SK-N-SH treated with all-trans-retinoic acid at 6 μM for 48 hours (cell line): ENCODE measurements around the gene KRT15.

Experiments used
- ATAC-seq: fragments of 200-7000 bp; cut with Tn5 transposase; 3 replicates; pipeline ENCODE4 v1.9.1; 2020; ENCODE audit warnings: mild to moderate bottlenecking, moderate library complexity
- ARNTL ChIP-seq: fragments of 450-650 bp; formaldehyde crosslinking; IDR thresholded peaks from 2 replicates; pipeline ENCODE4 v1.5.0; 2020; ENCODE audit warnings: low read depth, mild to moderate bottlenecking, moderate library complexity, borderline replicate concordance
- CREB5 ChIP-seq: fragments of 250-450 bp; sonication (Bioruptor Pico); IDR thresholded peaks from 2 replicates; pipeline ENCODE4 v1.5.1; 2020; ENCODE audit warnings: low read depth, mild to moderate bottlenecking, moderate library complexity
- CSDC2 ChIP-seq: fragments of 250-450 bp; sonication (Bioruptor Pico); IDR thresholded peaks from 2 replicates; pipeline ENCODE4 v1.5.0; 2020; ENCODE audit warnings: mild to moderate bottlenecking, moderate library complexity
- ESRRG ChIP-seq: fragments of 250-450 bp; sonication (Bioruptor Pico); IDR thresholded peaks from 2 replicates; pipeline ENCODE4 v1.6.1; 2021; ENCODE audit warnings: mild to moderate bottlenecking
- GLIS3 ChIP-seq: fragments of 250-450 bp; sonication (Bioruptor Pico); IDR thresholded peaks from 2 replicates; pipeline ENCODE4 v1.5.0; 2020; ENCODE audit warnings: mild to moderate bottlenecking, moderate library complexity
- ISL1 ChIP-seq: fragments of 250-450 bp; sonication (Bioruptor Pico); IDR thresholded peaks from 2 replicates; pipeline ENCODE4 v2.1.2; 2022; ENCODE audit warnings: mild to moderate bottlenecking, moderate library complexity
- OSR1 ChIP-seq: fragments of 250-450 bp; sonication (Bioruptor Pico); IDR thresholded peaks from 2 replicates; pipeline ENCODE4 v1.8.0; 2022; ENCODE audit warnings: moderate library complexity, mild to moderate bottlenecking, inconsistent platforms
- PATZ1 ChIP-seq: fragments of 250-450 bp; sonication (Bioruptor Pico); IDR thresholded peaks from 2 replicates; pipeline ENCODE4 v1.8.0; 2020; ENCODE audit warnings: mild to moderate bottlenecking, moderate library complexity, borderline replicate concordance
- PPARA ChIP-seq: fragments of 250-450 bp; sonication (Bioruptor Pico); IDR thresholded peaks from 2 replicates; pipeline ENCODE4 v1.5.0; 2020; ENCODE audit warnings: mild to moderate bottlenecking, borderline replicate concordance
- RARB ChIP-seq: fragments of 250-450 bp; sonication (Bioruptor Pico); IDR thresholded peaks from 2 replicates; pipeline ENCODE4 v1.8.0; 2021; ENCODE audit warnings: mild to moderate bottlenecking, moderate library complexity
- TCF4 ChIP-seq: fragments of 250-450 bp; sonication (Bioruptor Pico); IDR thresholded peaks from 2 replicates; pipeline ENCODE4 v1.8.0; 2021; ENCODE audit warnings: mild to moderate bottlenecking, moderate library complexity, borderline replicate concordance
- TOX ChIP-seq: fragments of 250-450 bp; sonication (Bioruptor Pico); IDR thresholded peaks from 2 replicates; pipeline ENCODE4 v1.8.0; 2021; ENCODE audit warnings: mild to moderate bottlenecking, moderate library complexity, borderline replicate concordance
- ZC3H10 ChIP-seq: fragments of 250-450 bp; sonication (Bioruptor Pico); IDR thresholded peaks from 2 replicates; pipeline ENCODE4 v1.5.1; 2021; ENCODE audit warnings: mild to moderate bottlenecking, moderate library complexity
- ZFP30 ChIP-seq: fragments of 450-650 bp; formaldehyde crosslinking; IDR thresholded peaks from 2 replicates; pipeline ENCODE4 v1.5.0; 2022; ENCODE audit warnings: mild to moderate bottlenecking, moderate library complexity
- ZNF565 ChIP-seq: fragments of 450-650 bp; formaldehyde crosslinking; conservative IDR thresholded peaks from 2 replicates; pipeline ENCODE4 v1.5.0; 2020; ENCODE audit warnings: low read depth, mild to moderate bottlenecking, moderate library complexity
- ZNF70 ChIP-seq: fragments of 450-650 bp; formaldehyde crosslinking; IDR thresholded peaks from 2 replicates; pipeline ENCODE4 v1.5.0; 2020; ENCODE audit warnings: mild to moderate bottlenecking, moderate library complexity
- ZNF8 ChIP-seq: fragments of 450-650 bp; formaldehyde crosslinking; IDR thresholded peaks from 2 replicates; pipeline ENCODE4 v1.5.0; 2020; ENCODE audit warnings: mild to moderate bottlenecking, moderate library complexity
- TF ChIP-seq, protein P1 (sequence below): fragments of 250-450 bp; sonication (Bioruptor Pico); IDR thresholded peaks from 2 replicates; pipeline ENCODE4 v1.5.1; 2021; ENCODE audit warnings: mild to moderate bottlenecking, moderate library complexity
- TF ChIP-seq, protein P2 (sequence below): fragments of 250-450 bp; sonication (Bioruptor Pico); IDR thresholded peaks from 2 replicates; pipeline ENCODE4 v1.5.0; 2020; ENCODE audit warnings: mild to moderate bottlenecking, moderate library complexity
- TF ChIP-seq, protein P3 (sequence below): fragments of 250-450 bp; sonication (Bioruptor Pico); IDR thresholded peaks from 2 replicates; pipeline ENCODE4 v1.8.0; 2021; ENCODE audit warnings: low read depth, mild to moderate bottlenecking, moderate library complexity, borderline replicate concordance

The KRT15 gene

DNA sequence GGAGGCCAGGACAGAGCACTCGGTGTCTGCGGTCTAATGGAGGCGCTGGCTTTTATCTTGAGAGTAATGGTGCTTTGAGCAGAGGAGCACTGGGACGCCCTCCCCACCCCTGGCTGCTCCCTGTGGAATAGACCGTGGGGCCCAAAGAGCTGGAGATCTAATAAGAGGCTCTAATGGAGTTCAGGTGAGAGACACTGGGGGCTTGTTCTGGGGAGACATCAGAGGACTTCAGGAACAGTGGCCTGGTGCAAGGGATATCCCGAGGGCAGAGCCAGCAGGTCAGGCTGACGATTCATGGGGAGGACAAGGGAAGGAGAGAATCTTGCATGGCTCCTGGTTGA lies 18.9 kb upstream of the KRT15 start:
- TF ChIP-seq CREB5 (CRISPR knock-in tag) (no peak), ZNF565 (no peak), OSR1 (CRISPR knock-in tag) (no peak), ZNF8 (no peak), TCF4 (CRISPR knock-in tag) (no peak), PATZ1 (CRISPR knock-in tag) (no peak), TOX (CRISPR knock-in tag) (no peak), ZFP30 (CRISPR knock-in tag) (no peak), ISL1 (CRISPR knock-in tag) (no peak), CSDC2 (no peak), ZC3H10 (CRISPR knock-in tag) (no peak)
- TF ChIP-seq, protein P1, sequence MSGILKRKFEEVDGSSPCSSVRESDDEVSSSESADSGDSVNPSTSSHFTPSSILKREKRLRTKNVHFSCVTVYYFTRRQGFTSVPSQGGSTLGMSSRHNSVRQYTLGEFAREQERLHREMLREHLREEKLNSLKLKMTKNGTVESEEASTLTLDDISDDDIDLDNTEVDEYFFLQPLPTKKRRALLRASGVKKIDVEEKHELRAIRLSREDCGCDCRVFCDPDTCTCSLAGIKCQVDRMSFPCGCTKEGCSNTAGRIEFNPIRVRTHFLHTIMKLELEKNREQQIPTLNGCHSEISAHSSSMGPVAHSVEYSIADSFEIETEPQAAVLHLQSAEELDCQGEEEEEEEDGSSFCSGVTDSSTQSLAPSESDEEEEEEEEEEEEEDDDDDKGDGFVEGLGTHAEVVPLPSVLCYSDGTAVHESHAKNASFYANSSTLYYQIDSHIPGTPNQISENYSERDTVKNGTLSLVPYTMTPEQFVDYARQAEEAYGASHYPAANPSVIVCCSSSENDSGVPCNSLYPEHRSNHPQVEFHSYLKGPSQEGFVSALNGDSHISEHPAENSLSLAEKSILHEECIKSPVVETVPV (CRISPR knock-in tag) = no peak
- TF ChIP-seq, protein P2, sequence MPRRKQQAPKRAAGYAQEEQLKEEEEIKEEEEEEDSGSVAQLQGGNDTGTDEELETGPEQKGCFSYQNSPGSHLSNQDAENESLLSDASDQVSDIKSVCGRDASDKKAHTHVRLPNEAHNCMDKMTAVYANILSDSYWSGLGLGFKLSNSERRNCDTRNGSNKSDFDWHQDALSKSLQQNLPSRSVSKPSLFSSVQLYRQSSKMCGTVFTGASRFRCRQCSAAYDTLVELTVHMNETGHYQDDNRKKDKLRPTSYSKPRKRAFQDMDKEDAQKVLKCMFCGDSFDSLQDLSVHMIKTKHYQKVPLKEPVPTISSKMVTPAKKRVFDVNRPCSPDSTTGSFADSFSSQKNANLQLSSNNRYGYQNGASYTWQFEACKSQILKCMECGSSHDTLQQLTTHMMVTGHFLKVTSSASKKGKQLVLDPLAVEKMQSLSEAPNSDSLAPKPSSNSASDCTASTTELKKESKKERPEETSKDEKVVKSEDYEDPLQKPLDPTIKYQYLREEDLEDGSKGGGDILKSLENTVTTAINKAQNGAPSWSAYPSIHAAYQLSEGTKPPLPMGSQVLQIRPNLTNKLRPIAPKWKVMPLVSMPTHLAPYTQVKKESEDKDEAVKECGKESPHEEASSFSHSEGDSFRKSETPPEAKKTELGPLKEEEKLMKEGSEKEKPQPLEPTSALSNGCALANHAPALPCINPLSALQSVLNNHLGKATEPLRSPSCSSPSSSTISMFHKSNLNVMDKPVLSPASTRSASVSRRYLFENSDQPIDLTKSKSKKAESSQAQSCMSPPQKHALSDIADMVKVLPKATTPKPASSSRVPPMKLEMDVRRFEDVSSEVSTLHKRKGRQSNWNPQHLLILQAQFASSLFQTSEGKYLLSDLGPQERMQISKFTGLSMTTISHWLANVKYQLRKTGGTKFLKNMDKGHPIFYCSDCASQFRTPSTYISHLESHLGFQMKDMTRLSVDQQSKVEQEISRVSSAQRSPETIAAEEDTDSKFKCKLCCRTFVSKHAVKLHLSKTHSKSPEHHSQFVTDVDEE (CRISPR knock-in tag) = no peak
- TF ChIP-seq, protein P3, sequence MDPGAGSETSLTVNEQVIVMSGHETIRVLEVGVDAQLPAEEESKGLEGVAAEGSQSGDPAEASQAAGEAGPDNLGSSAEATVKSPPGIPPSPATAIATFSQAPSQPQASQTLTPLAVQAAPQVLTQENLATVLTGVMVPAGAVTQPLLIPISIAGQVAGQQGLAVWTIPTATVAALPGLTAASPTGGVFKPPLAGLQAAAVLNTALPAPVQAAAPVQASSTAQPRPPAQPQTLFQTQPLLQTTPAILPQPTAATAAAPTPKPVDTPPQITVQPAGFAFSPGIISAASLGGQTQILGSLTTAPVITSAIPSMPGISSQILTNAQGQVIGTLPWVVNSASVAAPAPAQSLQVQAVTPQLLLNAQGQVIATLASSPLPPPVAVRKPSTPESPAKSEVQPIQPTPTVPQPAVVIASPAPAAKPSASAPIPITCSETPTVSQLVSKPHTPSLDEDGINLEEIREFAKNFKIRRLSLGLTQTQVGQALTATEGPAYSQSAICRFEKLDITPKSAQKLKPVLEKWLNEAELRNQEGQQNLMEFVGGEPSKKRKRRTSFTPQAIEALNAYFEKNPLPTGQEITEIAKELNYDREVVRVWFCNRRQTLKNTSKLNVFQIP (CRISPR knock-in tag) = no peak
- no peak for ATAC-seq

DNA sequence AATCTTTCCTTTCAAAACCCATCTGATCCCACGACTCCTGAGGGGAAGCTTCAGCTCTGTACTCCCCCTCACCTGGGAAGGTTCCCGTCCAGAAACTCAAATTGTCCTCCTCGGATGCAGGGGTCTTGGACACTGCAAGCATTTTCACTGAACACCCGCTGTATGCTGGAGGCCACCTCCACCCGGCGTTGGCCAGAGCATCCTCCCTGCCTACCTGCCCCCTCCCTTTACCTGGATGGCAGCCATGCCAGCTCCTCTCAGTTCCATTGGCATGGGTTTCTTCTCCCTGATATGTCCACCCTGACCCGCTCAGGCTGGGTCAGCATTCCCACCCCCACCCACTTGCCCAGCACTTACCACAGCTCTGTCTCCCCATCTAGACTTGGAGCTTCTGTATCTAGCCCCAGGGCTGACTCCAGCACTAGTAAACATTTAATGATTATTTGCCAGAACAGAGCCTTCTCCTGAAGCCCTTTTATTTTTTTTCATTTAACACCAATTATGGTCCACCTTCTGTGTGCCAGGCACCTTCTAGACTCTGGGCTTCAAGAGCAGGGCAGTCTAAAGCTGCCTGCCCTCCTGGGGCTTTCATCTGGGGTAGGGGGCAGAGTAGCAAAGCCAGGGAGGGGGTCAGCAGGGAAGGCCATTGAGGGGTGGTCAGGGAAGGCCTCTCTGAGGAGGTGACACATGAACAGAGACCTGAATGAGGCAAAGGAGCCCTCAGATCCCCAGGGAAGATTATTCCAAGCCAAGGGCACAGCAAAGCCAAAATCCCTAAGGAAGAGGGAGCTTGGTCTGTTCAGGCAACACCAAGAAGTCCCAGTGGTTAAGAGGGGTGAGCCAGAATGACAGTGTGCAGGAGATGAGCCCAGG lies 18.3 kb upstream of the KRT15 start:
- no peak for ATAC-seq
- no peak for TF ChIP-seq ZNF70 (CRISPR knock-in tag)
- TF ChIP-seq ISL1 (CRISPR knock-in tag) = no peak
- no peak for TF ChIP-seq PPARA (CRISPR knock-in tag)
- no peak for TF ChIP-seq OSR1 (CRISPR knock-in tag)
- TF ChIP-seq TOX (CRISPR knock-in tag) = no peak
- TF ChIP-seq ESRRG = no peak
- TF ChIP-seq ARNTL (CRISPR knock-in tag) = no peak
- TF ChIP-seq, protein P2 (CRISPR knock-in tag) = no peak
- TF ChIP-seq GLIS3 (CRISPR knock-in tag) = no peak
- TF ChIP-seq PATZ1 (CRISPR knock-in tag) = no peak
- TF ChIP-seq ZC3H10 (CRISPR knock-in tag) = no peak
- TF ChIP-seq, protein P3 (CRISPR knock-in tag) = no peak
- no peak for TF ChIP-seq ZFP30 (CRISPR knock-in tag)
- no peak for TF ChIP-seq CREB5 (CRISPR knock-in tag)
- no peak for TF ChIP-seq RARB (CRISPR knock-in tag)
- TF ChIP-seq ZNF8 = no peak
